HG03520 (cell line): ENCODE data around the gene FOXO4.

Experiments
- ATAC-seq: cut with Tn5 transposase; IDR thresholded peaks from one replicate; pipeline ENCODE4 v1.9.1; 2021; ENCODE audit warnings: mild to moderate bottlenecking, moderate library complexity; ENCODE audit not compliant: unreplicated experiment

FOXO4 gene

GRCh38 chrX:71098951-71099506 is 3.4 kb downstream of the FOXO4 start:
- ATAC-seq, result no peak

GRCh38 chrX:71099736-71100135 is 4.1 kb downstream of the FOXO4 start:
- no peak for ATAC-seq

GRCh38 chrX:71100581-71101505 is 5.2 kb downstream of the FOXO4 start:
- ATAC-seq, result no peak

GRCh38 chrX:71102292-71102691 is 6.6 kb downstream of the FOXO4 start:
- ATAC-seq, result no peak

GRCh38 chrX:71103110-71103983 is 7.7 kb downstream of the FOXO4 start:
- ATAC-seq, result no peak

- no peak for ATAC-seq
Observed at GRCh38 chrX:71105628-71106027, 10.0 kb downstream of the FOXO4 start.

- no peak for ATAC-seq
Observed at GRCh38 chrX:71106427-71106826, 10.8 kb downstream of the FOXO4 start, which contains the start of gene CXorf65. TSS of gene CXorf65 (minus strand) at chrX:71106740. CDS start at chrX:71106556, 184 bp downstream.

GRCh38 chrX:71107245-71107644 is 11.6 kb downstream of the FOXO4 start:
- ATAC-seq, result no peak

- ATAC-seq, result no peak
Observed at GRCh38 chrX:71107762-71108360, 12.2 kb downstream of the FOXO4 start.

- ATAC-seq, result no peak
Observed at GRCh38 chrX:71109051-71109450, 13.4 kb downstream of the FOXO4 start.

- ATAC-seq, result peak; percentile 96
Observed at GRCh38 chrX:71111141-71111843, 15.6 kb downstream of the FOXO4 start, which contains the start of gene IL2RG. TSS of gene IL2RG (minus strand) at chrX:71111577. CDS start at chrX:71111539, 38 bp downstream.

GRCh38 chrX:71111921-71112431 is 16.3 kb downstream of the FOXO4 start:
- ATAC-seq, result no peak

- no peak for ATAC-seq
Observed at GRCh38 chrX:71117358-71117757, 21.7 kb downstream of the FOXO4 start.

GRCh38 chrX:71118032-71118984 is 22.7 kb downstream of the FOXO4 start, which contains the start of gene MED12:
TSS of gene MED12 (plus strand) at chrX:71118596. CDS start at chrX:71118755, 159 bp downstream.
- ATAC-seq, result peak; percentile 76

- ATAC-seq, result peak; percentile 28
Observed at GRCh38 chrX:71118985-71119535, 23.4 kb downstream of the FOXO4 start.

GRCh38 chrX:71128166-71128833 is 32.6 kb downstream of the FOXO4 start:
- ATAC-seq, result no peak

GRCh38 chrX:71128915-71129765 is 33.5 kb downstream of the FOXO4 start:
- no peak for ATAC-seq
